Tibial artery (tissue), 4 donors: Measurements from ENCODE around the gene LRCH1.

ENCODE experiments used
- DNase-seq, 2 donors: peaks; one replicate each; pipeline ENCODE4 v3.0.0-alpha.2; 2019
- H3K27ac ChIP-seq, 2 donors: fragments of 200-600 bp; sonication (generic) in 1 of 2; 1 replicate in 1 of 2; 2 replicates in 1 of 2; pipeline ENCODE4 v1.5.1; 2018 to 2019; ENCODE audit warnings: mild to moderate bottlenecking in 1 of 2
- H3K27me3 ChIP-seq, 2 donors: fragments of 200-600 bp; sonication (generic) in 1 of 2; one replicate each; pipeline versions ENCODE4 v1.5.1 to v1.6.0; 2016 to 2019
- H3K36me3 ChIP-seq, 3 donors: fragments of 200-600 bp; sonication (generic) in 2 of 3; one replicate each; pipeline ENCODE4 v1.5.1; 2016 to 2019; ENCODE audit warnings: mild to moderate bottlenecking in 2 of 3
- H3K4me1 ChIP-seq, 4 donors: fragments of 200-600 bp; sonication (generic) in 2 of 4; 1 replicate in 3 of 4; 2 replicates in 1 of 4; pipeline ENCODE4 v1.5.1; 2016 to 2019
- H3K4me3 ChIP-seq, 2 donors: fragments of 200-600 bp; sonication (generic) in 1 of 2; 1 replicate in 1 of 2; 2 replicates in 1 of 2; pipeline ENCODE4 v1.5.1; 2018 to 2019; ENCODE audit warnings: mild to moderate bottlenecking in 2 of 2
- H3K9me3 ChIP-seq, 3 donors: fragments of 200-600 bp; sonication (generic) in 1 of 3; one replicate each; pipeline ENCODE4 v1.5.1; 2016 to 2019
- intact Hi-C: fragments of 100-400 bp; cut with DNase I; formaldehyde crosslinking; loops from one replicate; pipeline ENCODE4 v1.15.0; 2023; ENCODE audit warnings: low total_unique reads
- TF ChIP-seq, protein P1 (sequence below), 2 experiments: fragments of 200-600 bp in 1 of 2; fragments of 450-650 bp in 1 of 2; IDR thresholded peaks; one replicate each; pipeline ENCODE4 v1.5.1; 2017 to 2019; ENCODE audit warnings: antibody characterized with exemption in 2 of 2, mild to moderate bottlenecking in 1 of 2, moderate library complexity in 1 of 2

The LRCH1 gene

DNA sequence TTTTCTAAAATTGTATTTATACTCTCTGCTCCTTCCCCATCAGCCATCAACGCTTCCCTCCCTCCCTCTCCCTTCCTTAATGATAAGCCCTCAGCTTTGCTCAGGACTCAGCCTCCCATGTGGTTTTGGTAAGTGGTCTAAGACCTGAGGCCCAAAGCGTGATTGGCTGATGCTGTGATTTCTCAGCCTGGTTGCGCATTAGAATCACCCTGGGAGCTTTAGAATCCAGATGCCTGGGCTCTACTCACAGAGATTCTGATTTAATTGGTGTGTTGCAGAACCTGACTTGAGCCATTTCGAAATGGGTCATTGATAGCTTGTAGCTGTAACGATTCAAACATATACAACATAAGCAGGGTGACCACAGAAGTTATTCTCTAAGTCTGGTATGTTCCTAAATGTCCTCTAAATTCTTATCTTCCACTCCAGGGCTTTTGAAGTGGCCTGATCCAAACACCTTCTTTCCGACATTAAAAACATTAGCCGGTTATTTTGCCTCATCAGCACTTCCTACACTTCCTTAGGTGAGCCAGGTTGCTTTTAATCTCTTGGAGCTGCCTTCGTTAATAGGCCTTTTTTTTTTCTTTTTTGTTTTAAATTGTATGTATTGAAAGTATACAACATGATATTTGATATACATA, 60.6 kb downstream of the LRCH1 start:
- intact Hi-C loops: no loop called here
- TF ChIP-seq, protein P1, sequence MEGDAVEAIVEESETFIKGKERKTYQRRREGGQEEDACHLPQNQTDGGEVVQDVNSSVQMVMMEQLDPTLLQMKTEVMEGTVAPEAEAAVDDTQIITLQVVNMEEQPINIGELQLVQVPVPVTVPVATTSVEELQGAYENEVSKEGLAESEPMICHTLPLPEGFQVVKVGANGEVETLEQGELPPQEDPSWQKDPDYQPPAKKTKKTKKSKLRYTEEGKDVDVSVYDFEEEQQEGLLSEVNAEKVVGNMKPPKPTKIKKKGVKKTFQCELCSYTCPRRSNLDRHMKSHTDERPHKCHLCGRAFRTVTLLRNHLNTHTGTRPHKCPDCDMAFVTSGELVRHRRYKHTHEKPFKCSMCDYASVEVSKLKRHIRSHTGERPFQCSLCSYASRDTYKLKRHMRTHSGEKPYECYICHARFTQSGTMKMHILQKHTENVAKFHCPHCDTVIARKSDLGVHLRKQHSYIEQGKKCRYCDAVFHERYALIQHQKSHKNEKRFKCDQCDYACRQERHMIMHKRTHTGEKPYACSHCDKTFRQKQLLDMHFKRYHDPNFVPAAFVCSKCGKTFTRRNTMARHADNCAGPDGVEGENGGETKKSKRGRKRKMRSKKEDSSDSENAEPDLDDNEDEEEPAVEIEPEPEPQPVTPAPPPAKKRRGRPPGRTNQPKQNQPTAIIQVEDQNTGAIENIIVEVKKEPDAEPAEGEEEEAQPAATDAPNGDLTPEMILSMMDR (IDR thresholded peaks at IDR 0.05): no peak
- no peak for DNase-seq

DNA sequence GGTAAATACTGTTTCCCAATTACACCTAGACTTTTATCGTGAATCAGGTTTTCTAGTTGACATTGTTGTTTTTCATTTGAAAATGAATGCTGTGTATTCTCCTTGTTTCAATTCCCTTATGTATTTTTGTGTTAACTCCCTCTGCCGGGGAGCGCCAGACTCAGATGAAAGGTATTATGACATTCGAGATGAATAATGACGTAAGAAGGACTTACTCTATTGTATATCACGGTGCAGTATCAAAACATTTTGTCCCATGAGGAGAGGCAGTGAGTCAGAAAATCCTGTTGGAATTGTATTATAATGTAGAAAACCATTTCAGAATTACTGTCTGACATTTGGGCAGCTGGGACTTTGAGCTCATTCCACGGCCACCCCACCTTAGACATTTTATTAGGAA, 61.6 kb downstream of the LRCH1 start:
- DNase-seq: no peak
- TF ChIP-seq, protein P1 (IDR thresholded peaks at IDR 0.05): no peak
- Histone ChIP-seq H3K27ac (peak overlapping the region in 1 of 2 donors; percentile 68), H3K36me3 (no peaks in the 10 kb centered on the region), H3K9me3 (no peaks in the 10 kb centered on the region), H3K4me3 (no peak overlapping the region), H3K4me1 (peaks cover 0 to 51% (median 27%) of the 10 kb centered on the region in 4 donors), H3K27me3 (no peaks in the 10 kb centered on the region)
- intact Hi-C loops: no loop called here

More for the DNA sequence above, 60.6 kb downstream of the LRCH1 start:
- Histone ChIP-seq H3K27me3 (no peaks in the 10 kb centered on the region), H3K9me3 (no peaks in the 10 kb centered on the region), H3K27ac (no peak overlapping the region), H3K4me1 (peaks cover 0 to 51% (median 28%) of the 10 kb centered on the region in 4 donors), H3K4me3 (no peak overlapping the region), H3K36me3 (no peaks in the 10 kb centered on the region)

DNA sequence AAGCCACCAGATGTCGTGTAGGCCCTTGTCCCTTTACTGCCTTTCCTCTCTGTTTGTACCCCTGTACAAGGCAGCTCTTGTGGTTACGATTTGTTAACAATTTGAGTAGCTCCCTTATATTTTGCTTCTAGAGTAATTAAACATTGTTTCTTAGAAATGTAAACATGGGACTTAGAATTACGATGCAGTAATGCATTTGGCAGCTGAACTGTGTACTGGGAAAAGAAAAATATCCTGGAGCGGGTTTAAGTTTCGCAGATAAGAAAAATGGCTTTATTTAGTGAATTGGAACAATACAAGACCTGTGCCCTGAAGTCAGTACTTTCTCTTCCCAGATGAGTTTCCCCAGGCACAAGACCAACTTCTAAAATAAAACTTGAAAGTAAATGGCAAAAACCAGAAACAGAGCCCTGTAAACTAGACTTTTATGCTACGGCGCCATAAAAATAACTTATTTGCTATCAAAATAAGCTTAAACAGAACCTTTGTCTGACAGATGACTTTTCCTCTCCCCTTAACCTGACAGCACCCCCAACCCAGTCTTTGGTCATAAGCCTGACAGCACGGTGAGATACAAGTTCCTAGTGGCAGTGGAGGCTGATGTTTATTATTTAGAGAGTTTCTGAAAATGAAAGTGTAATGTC, 63.0 kb downstream of the LRCH1 start:
- H3K9me3 ChIP-seq: no peaks in the 10 kb centered on the region
- H3K4me1 ChIP-seq: peaks cover 0 to 63% (median 36%) of the 10 kb centered on the region in 4 donors
- H3K27me3 ChIP-seq: no peaks in the 10 kb centered on the region
- peak overlapping the region; percentile 65 to 68 for H3K27ac ChIP-seq
- no peak for DNase-seq
- H3K4me3 ChIP-seq: peak overlapping the region; percentile 16 to 37
- intact Hi-C loops: no loop called here
- H3K36me3 ChIP-seq: no peaks in the 10 kb centered on the region
- TF ChIP-seq, protein P1 (IDR thresholded peaks at IDR 0.05): no peak

DNA sequence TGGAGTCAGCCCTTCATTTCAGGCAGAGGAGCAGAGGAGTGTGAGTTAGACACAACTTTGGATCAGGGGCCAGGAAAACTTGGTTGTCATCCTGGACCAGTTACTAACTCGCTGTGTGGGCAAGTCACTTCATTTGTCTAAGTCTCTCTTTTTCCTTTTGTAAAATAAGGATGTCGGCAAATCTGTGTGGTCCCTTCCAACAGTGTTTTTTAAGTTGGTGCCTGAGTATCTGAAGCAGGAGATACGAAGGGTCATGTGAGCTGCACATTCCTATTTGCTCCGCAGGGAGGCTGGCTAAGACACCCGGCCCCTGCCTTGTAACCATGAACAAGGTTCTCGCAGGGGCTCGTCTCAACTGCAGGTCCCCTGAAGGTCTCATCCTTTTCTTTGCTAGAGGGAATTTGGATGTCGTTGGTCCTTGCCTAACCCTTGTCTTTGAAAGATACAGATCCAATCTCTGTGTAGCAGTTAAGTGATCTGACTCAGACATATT, 64.3 kb downstream of the LRCH1 start:
- Histone ChIP-seq H3K9me3 (no peaks in the 10 kb centered on the region), H3K4me3 (no peak overlapping the region), H3K36me3 (no peaks in the 10 kb centered on the region), H3K27me3 (no peaks in the 10 kb centered on the region), H3K4me1 (peaks cover 0 to 76% (median 46%) of the 10 kb centered on the region in 4 donors), H3K27ac (peak overlapping the region; percentile 64 to 68)
- intact Hi-C loops: no loop called here
- TF ChIP-seq, protein P1 (IDR thresholded peaks at IDR 0.05): no peak
- DNase-seq: no peak

DNA sequence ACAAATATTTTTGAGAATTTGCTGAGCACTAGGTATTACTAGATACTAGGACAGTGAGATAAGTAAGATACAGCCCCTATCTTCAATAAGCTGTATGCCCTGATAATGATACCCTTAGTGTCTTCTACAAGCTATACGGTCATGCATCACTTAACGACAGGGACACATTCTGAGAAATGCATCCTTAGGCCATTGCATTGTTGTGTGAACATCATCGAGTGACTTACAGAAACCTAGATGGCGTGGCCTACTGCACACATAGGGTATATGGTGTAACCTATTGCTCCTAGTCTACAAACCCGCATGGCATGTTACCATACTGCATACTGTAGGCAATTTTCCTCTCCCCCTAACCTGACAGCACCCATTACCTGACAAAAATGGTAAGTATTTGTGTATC, 64.9 kb downstream of the LRCH1 start:
- Histone ChIP-seq H3K4me3 (no peak overlapping the region), H3K36me3 (no peaks in the 10 kb centered on the region), H3K9me3 (no peaks in the 10 kb centered on the region), H3K27ac (peak overlapping the region in 1 of 2 donors; percentile 68), H3K27me3 (no peaks in the 10 kb centered on the region), H3K4me1 (peaks cover 6 to 82% (median 51%) of the 10 kb centered on the region in 4 donors)
- no peak for DNase-seq
- intact Hi-C loops: no loop called here
- TF ChIP-seq, protein P1 (IDR thresholded peaks at IDR 0.05): no peak
